GM12865 (cell line): ENCODE data around the gene NIPA2.

ENCODE experiments used
- DNase-seq: peaks from one replicate; pipeline ENCODE4 v3.0.0; 2010; ENCODE audit warnings: low read depth
- H3K4me3 ChIP-seq: 2 replicates; pipeline ENCODE4 v1.5.1; 2011; ENCODE audit warnings: mild to moderate bottlenecking, low read depth, low read length, control low read depth
- TF ChIP-seq, protein P1 (sequence below): IDR thresholded peaks from 2 replicates; pipeline ENCODE4 v1.5.1; 2011; ENCODE audit warnings: low read length, control low read depth, low read depth, inconsistent platforms; ENCODE audit not compliant: insufficient read depth; ENCODE audit errors: missing control alignments

NIPA2 gene

GRCh38 chr15:22907161-22907950 is 68.9 kb downstream of the NIPA2 start:
- no peak overlapping the region for H3K4me3 ChIP-seq
- no peak for DNase-seq
- TF ChIP-seq, protein P1, sequence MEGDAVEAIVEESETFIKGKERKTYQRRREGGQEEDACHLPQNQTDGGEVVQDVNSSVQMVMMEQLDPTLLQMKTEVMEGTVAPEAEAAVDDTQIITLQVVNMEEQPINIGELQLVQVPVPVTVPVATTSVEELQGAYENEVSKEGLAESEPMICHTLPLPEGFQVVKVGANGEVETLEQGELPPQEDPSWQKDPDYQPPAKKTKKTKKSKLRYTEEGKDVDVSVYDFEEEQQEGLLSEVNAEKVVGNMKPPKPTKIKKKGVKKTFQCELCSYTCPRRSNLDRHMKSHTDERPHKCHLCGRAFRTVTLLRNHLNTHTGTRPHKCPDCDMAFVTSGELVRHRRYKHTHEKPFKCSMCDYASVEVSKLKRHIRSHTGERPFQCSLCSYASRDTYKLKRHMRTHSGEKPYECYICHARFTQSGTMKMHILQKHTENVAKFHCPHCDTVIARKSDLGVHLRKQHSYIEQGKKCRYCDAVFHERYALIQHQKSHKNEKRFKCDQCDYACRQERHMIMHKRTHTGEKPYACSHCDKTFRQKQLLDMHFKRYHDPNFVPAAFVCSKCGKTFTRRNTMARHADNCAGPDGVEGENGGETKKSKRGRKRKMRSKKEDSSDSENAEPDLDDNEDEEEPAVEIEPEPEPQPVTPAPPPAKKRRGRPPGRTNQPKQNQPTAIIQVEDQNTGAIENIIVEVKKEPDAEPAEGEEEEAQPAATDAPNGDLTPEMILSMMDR: no peak

- H3K4me3 ChIP-seq: no peak overlapping the region
- TF ChIP-seq, protein P1: no peak
- no peak for DNase-seq
Measured at GRCh38 chr15:22908830-22909229, 70.4 kb downstream of the NIPA2 start.

DNA sequence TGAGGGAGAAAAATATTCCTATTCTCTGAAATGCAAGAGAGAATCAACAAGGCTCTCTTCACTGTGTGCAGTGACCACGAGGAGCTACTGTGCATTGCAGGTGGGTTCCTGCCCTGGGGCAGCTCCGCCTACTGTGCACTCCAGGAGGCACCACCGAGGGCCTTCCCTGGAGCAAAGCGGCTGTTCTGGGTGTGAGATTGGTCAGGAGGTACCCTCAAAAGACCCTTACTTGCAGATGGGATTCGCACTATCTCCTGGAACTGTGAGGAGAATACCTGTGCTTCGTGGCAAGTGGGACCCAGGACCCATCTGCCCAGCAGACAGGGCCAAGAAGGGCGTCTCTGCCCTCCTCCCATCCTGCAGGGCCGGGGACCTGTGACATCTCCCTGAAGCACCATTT is 72.8 kb downstream of the NIPA2 start:
- TF ChIP-seq, protein P1: no peak
- DNase-seq: no peak
- no peak overlapping the region for H3K4me3 ChIP-seq

DNA sequence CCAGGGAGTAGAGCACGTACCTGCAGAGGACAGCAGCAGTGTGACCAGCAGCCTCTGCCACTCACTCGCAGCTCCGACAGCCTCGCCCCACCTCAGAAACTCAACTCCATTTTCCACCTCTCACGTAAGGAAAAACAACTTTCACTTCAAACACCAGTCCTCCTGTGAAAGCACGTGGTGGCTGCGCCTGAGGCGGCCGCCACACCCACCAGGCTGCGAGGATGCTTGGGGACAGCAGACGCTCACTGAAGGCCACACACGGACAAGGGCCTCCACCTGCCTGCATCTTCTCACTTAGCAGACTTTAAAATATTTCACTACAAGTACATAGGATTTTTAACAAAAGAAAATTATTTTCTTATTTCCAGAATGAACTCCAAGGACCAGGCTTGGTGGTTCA is 73.8 kb downstream of the NIPA2 start:
- no peak overlapping the region for H3K4me3 ChIP-seq
- TF ChIP-seq, protein P1: no peak
- DNase-seq: no peak

GRCh38 chr15:22913646-22914380 is 75.3 kb downstream of the NIPA2 start:
- H3K4me3 ChIP-seq: no peak overlapping the region
- no peak for DNase-seq
- TF ChIP-seq, protein P1: no peak

- no peak for DNase-seq
- H3K4me3 ChIP-seq: no peak overlapping the region
- TF ChIP-seq, protein P1: no peak
Measured at GRCh38 chr15:22915866-22916515, 77.5 kb downstream of the NIPA2 start.
